SK-MEL-5 (cell line): ENCODE measurements around the gene TTC24. TPM values are rescaled to one million over a fixed set of nuclear protein-coding genes. Genes with fewer than 3 reads are reported as not detected.
"Not testable (repeated sequence)": the region's sequence is repeated elsewhere in the genome, so short reads cannot be mapped to it uniquely, and the experiment has no call there.

ENCODE experiments used
- DNase-seq: peaks from one replicate; pipeline ENCODE4 v3.0.0-alpha.2; 2016; ENCODE audit warnings: low read depth, low spot score
- in situ Hi-C: cut with HindIII; loops from 2 replicates; pipeline ENCODE4 v1.10.0; 2016; ENCODE audit warnings: low sequenced_read_pairs, high pct_unique_total_duplicates, low pct_unique_long_range_greater_than_20kb
- total RNA-seq: library from RNA; depleted of rRNA; stranded (reverse); fragments of >200 nt; shearing (Covaris generic); gene quantifications from 2 replicates; pipeline ENCODE4 v1.2.3, GENCODE V29; 2014

Gene TTC24
- total RNA-seq, 1 experiment from 2014 or later: not detected

DNA sequence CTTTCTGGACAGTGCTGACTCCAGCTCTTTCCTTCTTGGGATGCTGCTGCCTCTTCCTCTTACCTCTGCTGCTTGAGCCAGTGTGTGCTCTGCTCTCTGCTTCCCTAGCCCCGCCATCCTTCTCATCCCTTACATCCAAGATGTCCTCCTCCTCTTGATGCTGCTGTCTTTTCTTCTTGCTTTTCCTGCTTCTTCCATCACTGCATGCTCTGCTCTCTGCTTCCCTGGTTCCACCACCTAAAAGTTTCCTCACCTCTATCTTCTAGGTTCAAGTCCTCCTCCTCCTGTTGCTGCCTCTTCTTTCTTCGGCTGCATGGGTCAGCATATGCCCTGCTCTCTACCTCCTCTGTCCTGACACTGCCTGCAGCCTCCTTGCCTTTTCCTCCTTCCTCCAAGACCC lies 15.5 kb downstream of the TTC24 start:
- in situ Hi-C loops: no loop called here
- DNase-seq: no peak

DNA sequence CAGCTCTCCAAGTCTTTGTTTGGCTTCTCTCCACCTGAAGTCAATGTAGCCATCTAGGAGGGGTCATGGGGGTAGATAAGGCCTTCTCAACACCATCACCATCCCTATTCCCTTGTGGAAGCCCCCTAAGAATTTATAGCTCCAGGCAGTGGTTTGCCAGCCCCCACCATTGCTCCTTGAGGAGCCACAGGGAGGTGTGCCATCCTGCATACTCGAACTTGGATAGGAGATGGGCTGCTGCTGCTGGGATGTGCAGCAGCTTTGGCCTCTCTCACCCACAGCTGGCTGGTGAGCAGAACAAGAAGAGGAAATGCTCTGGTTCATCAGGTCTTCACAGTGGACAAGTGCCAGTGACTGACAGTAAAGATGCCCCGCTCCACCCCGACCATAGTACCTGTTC lies 16.9 kb downstream of the TTC24 start:
- in situ Hi-C loops: no loop called here
- DNase-seq: no peak

DNA sequence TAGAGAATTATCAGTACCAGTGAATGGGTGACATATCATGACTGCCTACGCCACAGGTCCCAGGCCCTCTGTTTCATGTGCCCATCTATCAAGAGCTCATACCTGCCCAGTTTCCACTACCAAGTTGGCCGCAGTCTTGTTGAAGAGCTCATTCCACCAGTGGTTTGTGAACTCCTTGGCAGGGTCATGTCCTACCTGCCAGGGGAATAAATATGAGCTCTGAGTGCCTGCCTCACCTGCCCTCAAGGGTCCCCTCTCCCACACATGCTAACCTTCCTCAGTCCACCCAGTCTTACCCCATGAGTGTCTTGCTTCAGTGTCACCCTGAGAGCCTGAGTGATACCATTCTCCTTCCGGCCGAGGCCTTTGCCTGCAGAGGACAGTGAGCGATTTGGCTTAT lies 18.6 kb downstream of the TTC24 start:
- in situ Hi-C loops: no loop called here

DNA sequence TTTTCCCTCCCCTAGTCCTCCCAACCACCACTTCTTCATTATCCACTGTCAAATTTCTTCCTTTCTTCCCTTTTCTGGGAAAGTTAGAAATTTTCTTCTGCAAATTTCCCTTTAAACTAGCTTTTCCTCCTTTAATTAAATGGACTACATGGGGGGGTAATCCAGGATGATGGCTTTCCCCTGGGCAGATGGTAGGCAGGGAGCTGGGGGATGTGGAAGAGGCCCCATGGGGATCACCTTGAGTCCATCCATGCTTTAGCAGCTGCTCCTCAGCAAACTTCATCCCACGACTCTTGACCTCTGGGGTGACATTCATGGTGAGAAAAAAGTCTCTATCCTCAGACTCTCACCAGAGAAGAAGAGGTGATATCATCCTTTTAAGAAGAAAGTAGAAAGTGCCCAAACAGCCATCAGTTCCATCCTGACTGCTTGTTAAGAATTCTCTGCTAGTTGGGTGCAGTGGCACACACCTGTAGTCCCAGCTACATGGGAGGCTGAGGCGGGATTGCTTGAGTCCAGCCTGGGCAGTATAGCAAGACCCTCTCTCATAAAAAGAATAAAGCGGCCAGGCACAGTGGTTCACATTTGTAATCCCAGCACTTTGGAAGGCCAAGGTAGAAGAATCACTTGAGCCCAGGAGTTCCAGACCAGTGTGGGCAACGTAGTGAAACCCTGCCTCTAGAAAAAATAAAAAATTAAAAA lies 19.4 kb downstream of the TTC24 start:
- in situ Hi-C loops: no loop called here

More for the DNA sequence above, 18.6 kb downstream of the TTC24 start:
- DNase-seq: no peak

DNA sequence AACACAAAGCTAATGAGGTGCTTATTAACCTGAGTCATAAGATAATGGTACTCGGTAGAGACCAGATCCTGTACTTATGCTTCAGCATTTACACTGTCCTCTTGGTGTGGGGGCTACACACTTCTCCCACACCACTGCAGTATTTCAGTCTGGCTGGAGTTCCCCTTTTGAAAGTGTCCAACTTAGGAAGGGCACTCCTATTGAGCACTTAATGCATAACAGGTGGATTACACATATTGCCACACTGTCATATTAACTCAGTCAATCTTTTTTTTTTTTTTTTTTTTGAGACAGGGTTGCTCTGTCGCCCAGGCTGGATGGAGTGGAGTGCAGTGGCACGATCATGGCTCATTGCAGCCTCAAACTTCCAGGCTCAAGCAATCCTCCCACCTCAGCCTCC lies 20.3 kb downstream of the TTC24 start:
- in situ Hi-C loops: no loop called here
- no peak for DNase-seq

More for the DNA sequence above, 19.4 kb downstream of the TTC24 start:
- DNase-seq: no peak

DNA sequence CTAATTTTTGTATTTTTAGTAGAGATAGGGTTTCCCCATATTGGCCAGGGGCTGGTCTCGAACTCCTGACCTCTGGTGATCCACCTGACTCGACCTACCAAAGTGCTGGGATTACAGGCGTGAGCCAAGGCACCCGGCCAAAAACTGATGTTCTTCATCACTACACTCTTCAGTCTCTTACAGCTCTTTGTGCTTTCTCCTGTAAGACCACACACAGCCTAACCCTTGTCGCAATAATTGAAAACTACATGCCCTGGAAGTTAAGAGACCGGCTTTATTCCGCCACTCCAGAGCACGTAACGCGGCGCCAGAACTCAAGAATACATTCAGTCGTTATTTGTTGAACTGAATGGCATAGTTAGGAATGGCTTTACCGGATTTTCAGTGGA lies 21.2 kb downstream of the TTC24 start:
- DNase-seq: no peak
- in situ Hi-C loops: no loop called here

DNA sequence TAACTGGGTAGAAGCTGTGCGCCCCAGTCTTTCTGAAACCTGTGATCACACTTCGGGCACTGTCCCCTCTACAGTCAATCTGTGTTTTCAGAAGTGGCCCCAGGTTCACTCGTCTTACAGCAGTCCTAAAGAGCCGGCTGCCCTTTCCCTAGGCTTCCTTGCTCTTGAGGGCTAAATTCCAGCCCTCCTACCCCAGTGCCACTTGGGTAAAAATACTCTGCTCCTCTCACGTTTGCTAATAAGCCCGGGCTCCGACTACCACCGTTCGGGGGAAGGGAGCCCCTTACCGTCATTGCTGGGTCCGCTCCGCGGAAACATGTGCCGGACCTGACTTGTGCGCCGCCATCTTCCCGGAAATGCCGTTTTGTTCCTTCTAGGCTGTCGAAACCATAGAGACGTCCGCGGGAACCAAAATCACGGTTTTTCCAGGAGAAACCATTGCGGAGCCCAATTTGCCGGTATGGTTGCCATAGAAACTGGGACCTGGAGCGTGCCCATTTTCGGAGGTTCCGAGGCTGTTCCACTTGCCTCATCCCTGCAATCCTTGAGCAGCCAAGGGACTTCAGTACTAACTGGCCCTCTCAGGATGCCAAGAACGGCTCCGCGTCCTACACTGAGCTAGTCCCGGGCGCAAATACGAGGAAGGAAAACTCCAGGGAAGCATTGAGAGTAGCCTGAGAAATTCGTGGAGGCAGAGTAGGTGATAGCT lies 21.8 kb downstream of the TTC24 start, which contains the start of gene GPATCH4:
GPATCH4 (minus strand) TSS at position 358 of the 709 bp plus-strand sequence.
- in situ Hi-C loops: no loop called here
- DNase-seq: peak; percentile 89

DNA sequence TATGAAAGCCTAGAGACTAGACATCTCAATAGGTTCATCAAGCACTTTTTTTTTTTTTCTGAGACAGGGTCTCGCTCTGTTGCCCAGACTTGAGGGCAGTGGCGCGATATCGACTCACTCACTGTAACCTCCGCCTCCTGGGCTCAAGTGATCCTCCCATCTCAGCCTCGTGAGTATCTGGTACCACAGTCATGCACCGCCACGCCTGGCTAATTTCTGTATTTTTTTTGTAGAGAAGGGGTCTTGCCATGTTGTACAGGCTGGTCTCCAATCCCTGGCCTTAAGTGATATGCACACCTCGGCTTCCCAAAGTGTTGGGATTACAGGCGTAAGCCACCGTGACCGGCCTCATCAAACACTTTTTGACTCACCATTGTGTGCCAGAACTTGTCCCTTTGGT lies 22.4 kb downstream of the TTC24 start:
- no peak for DNase-seq
- in situ Hi-C loops: no loop called here

DNA sequence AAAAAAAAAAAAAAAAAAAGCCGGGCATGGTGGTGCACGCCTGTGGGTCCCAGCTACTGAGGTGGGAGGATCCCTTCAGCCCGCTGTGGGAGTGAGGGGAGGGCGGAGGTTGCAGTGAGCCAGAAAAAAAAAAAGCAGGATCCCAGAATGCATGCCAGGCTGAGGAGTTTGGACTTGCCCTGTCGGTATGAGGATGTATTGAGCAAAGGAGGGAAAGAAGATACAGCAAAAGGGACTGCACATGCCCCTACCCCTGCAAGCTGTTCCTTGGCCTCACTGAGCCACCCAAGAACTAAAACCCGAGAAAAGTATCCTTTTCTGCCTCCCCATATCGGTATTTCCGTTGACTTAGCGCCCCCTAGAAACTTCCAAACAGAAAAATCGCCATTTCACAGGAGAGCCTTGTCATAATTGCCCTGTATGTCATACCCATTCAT lies 23.1 kb downstream of the TTC24 start:
- in situ Hi-C loops: no loop called here
- peak; percentile 62 for DNase-seq

DNA sequence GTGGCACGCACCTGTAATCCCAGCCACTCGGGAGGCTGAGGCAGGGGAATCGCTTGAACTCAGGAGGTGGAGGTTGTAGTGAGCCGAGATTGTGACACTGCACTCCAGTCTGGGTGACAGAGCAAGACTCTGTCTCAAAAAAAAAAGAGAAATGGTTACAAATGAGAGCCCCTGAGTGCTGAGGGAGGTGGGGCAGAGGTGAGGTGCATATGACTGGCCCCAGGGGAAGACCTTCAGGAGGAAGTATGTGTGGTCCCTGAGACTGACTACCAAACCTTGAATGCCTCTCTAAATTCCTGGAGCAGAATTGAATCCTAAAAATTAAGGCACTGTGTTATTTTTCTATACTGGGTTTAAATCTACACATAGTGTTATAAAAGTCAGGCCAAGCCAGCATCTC lies 27.8 kb downstream of the TTC24 start:
- DNase-seq, in situ Hi-C loops: not testable (repeated sequence)

DNA sequence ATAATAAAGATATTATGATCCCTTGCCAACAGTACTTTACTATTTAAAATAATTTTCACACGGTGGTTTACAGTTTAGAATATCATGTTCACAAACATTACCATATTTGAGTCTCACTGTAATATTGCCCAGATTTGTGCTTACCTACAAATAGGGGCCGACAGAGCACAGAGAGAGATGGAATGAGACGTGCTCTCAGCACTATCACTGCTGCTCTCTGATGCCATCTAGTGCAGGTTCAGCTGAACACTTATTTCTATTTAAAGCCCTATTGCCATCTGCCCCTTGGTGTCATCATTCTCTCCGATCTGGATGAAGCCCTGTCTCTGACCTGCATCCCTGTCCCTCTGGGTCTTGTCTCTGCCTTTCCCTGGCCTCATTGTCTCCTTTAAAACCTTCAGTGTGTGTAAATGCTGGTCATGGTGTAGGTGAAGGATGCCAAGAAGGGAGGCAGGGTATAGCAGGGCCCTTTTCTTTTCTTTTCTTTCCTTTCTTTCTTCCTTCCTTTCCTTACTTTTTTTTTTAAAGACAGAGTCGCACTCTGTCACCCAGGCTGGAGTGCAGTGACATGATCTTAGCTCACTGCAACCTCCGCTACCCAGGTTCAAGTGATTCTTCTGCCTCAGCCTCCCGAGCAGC lies 28.6 kb downstream of the TTC24 start:
- DNase-seq: peak; percentile 85
- in situ Hi-C loops: no loop called here

DNA sequence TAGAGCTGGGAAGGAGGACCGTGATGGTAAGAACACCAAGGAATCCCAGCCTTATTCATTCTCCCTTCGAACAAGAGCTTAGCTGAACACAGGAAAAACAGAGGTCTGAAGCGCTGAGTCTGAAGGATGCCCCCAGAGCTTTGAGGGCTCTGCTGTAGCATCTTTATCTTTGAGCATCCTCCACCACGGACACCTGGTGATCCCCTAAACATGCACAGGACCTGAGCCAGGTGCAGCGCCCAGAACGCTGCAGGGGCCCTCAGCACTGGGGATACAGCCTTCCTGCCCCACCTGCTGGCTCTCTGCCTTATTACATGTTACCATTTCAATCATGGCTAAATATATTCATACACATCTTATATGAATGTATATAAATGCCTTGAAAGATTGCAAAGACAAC lies 29.5 kb downstream of the TTC24 start:
- in situ Hi-C loops: no loop called here

DNA sequence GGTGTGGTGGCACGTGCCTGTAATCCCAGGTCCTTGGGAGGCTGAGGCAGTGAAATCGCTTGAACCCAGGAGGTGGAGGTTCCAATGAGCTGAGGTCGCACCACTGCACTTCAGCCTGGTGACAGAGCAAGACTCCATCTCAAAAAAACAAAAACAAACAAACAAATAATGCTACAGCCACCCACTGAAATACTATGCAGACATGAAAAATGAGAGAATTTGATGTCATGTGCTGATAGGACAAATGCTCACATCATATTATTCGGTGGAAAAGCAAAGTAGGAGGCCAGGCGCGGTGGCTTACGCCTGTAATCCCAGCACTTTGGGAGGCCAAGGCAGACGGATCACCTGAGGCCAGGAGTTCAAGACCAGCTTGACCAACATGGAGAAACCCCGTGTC lies 30.5 kb downstream of the TTC24 start:
- in situ Hi-C loops, DNase-seq: not testable (repeated sequence)

More for the DNA sequence above, 29.5 kb downstream of the TTC24 start:
- peak; percentile 53 for DNase-seq

DNA sequence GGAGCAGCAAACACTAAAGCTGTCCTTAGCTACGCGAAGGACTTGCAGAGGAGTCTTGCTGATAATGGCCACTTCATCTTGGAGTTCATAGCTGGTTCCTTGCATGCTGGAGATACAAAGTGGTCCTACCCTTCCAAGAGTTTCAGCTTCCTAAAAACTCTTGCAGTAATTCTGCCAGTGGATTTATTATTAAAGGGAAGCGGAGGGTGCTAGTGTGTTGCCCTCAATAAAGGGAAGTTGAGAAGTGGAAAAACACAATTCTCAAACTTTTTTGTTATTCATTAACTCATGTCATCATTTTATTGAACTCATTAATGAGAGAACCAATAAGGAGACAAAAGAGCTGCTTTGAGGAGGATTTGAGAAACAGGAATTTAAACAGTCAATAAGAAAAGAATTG lies 33.1 kb downstream of the TTC24 start:
- DNase-seq: no peak
- in situ Hi-C loops: no loop called here

DNA sequence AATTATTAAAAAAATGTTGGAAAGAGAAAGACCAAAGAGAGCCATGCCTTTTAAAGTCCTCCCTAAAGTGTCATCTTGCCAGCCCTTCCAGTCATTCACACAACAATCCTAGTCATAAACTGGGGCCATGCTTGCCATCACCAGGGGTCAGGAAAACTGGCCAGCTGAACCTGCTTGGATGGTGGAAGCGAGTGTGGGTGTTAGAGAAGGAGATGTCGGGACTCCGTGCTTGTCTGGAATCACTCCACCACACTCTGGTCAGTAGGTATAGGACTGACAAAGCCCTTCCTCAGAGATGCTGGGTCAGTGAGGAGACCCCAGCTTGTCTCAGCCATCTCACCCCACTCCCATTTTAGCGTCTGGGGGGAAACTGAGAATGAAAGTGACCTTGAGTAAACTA lies 36.4 kb downstream of the TTC24 start:
- in situ Hi-C loops: no loop called here

DNA sequence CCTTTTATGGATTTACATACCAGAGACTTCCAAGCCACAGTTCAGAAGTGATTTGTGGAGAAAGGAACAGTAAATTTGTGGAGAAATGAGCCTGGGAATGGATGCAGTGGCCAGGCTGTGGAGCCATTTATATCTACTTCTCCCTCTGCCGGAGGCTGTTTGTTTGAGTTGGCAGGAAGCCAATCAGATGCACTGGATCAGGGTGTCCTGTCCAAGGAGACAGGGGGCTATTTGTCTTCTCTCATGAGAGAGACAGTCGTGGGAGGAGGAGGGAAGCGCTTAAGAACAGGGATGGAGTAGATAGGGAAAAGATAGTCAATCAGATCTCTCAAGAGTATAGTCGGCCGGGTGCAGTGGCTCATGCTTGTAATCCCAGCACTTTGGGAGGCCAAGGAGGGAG lies 36.9 kb downstream of the TTC24 start:
- peak; percentile 97 for DNase-seq
- in situ Hi-C loops: no loop called here

More for the DNA sequence above, 36.4 kb downstream of the TTC24 start:
- no peak for DNase-seq

DNA sequence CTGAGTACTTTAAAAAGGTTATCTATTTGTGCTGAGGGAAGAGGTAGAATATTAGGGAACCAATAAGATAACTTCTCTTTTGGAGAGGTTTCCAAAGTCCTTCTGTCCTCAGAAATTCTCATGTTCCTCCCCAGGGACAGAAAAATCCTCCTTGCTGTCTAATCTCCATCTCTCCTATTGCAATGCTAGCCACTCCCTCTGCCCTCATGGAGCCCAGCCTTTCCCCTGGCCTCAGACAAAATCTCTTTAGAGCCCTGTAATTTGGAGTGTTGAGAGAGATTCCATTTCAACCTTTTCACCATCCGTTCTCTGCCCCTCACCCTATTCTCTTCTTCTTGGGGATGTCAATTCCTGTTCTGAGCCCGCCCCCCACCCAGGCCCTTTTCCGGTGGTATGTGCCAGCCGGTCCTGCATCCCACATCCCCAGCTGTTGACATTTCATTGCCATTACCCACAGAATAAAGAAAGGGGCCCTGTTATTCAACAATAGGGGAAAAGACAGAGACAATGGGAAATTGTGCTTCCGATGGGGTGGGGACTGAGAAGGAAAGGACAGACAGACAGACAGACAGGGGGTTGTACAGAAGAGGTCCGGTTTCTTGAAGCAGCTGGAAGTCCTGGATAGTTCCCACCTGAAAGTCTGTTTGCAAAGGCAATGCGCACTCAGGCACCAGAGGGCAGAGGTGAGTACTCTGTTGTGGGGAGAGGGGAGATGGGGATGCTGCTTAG lies 39.5 kb downstream of the TTC24 start, which contains the start of gene HAPLN2:
HAPLN2 (plus strand) TSS at position 563 of the 729 bp plus-strand sequence. CDS start 4,076 bp downstream, outside the sequence.
- in situ Hi-C loops: no loop called here
- DNase-seq: peak; percentile 51

DNA sequence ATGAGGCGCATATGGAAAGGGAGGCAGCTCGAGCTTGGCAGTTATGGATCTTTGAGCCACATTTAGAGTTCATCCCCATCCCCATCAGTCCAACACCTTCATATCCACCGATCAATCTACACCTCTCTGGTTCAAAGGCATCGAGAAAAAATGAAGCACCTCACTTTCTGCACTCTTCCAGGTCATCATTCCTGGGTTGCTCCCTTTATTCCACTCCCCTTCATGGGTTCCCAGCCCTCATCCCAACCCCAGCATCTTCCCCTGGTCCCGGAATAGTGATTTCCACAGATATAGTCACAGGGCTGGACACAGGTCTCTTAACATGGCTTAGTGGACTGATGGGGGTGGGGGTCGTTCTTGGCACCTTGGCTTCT lies 40.0 kb downstream of the TTC24 start:
- DNase-seq: no peak
- in situ Hi-C loops: no loop called here
